ENCODE data around the gene KCNT2.

The KCNT2 gene

GRCh38 chr1:196451103-196451502, 157.1 kb downstream of the KCNT2 start:
- H3K9me3 Mint-ChIP-seq, result peaks cover 6 to 9% of the 10 kb centered on the region in 2 donors
- H3K4me3 Mint-ChIP-seq, result no peak overlapping the region
- DNase-seq (no peak), ATAC-seq (no peak)
- no peaks in the 10 kb centered on the region for H3K4me1 Mint-ChIP-seq
- no peaks in the 10 kb centered on the region for H3K27me3 Mint-ChIP-seq
- H3K27ac Mint-ChIP-seq, result no peak overlapping the region

GRCh38 chr1:196450143-196451095, 157.8 kb downstream of the KCNT2 start:
- no peak for DNase-seq
- no peak overlapping the region for H3K27ac Mint-ChIP-seq
- peaks cover 0 to 9% of the 10 kb centered on the region in 2 donors for H3K9me3 Mint-ChIP-seq
- H3K4me1 Mint-ChIP-seq, result no peaks in the 10 kb centered on the region
- H3K4me3 Mint-ChIP-seq, result no peak overlapping the region
- ATAC-seq, result no peak
- no peaks in the 10 kb centered on the region for H3K27me3 Mint-ChIP-seq

- peaks cover 0 to 4% of the 10 kb centered on the region in 2 donors for H3K9me3 Mint-ChIP-seq
- no peaks in the 10 kb centered on the region for H3K27me3 Mint-ChIP-seq
- H3K4me3 Mint-ChIP-seq, result no peak overlapping the region
- H3K27ac Mint-ChIP-seq, result no peak overlapping the region
- no peak for ATAC-seq
- no peak for DNase-seq
- no peaks in the 10 kb centered on the region for H3K4me1 Mint-ChIP-seq
Measured at GRCh38 chr1:196449460-196449859, 158.8 kb downstream of the KCNT2 start.

- Mint-ChIP-seq H3K4me3 (no peak overlapping the region), H3K9me3 (peaks cover 0 to 4% of the 10 kb centered on the region in 2 donors), H3K4me1 (no peaks in the 10 kb centered on the region), H3K27me3 (no peaks in the 10 kb centered on the region), H3K27ac (no peak overlapping the region)
- ATAC-seq (no peak), DNase-seq (no peak)
Measured at GRCh38 chr1:196445775-196446174, 162.5 kb downstream of the KCNT2 start.

- no peak overlapping the region for H3K27ac Mint-ChIP-seq
- ATAC-seq, result no peak
- no peaks in the 10 kb centered on the region for H3K4me1 Mint-ChIP-seq
- DNase-seq, result no peak
- H3K27me3 Mint-ChIP-seq, result no peaks in the 10 kb centered on the region
- no peak overlapping the region for H3K4me3 Mint-ChIP-seq
- H3K9me3 Mint-ChIP-seq, result peaks cover 0 to 4% of the 10 kb centered on the region in 2 donors
Measured at GRCh38 chr1:196444634-196445033, 163.6 kb downstream of the KCNT2 start.

- DNase-seq (no peak), ATAC-seq (no peak)
- Mint-ChIP-seq H3K27me3 (no peaks in the 10 kb centered on the region), H3K9me3 (peaks cover 0 to 3% of the 10 kb centered on the region in 2 donors), H3K27ac (no peak overlapping the region), H3K4me3 (no peak overlapping the region), H3K4me1 (no peaks in the 10 kb centered on the region)
Measured at GRCh38 chr1:196442366-196442765, 165.9 kb downstream of the KCNT2 start.

- Mint-ChIP-seq H3K4me1 (no peaks in the 10 kb centered on the region), H3K4me3 (no peak overlapping the region), H3K27ac (no peak overlapping the region), H3K27me3 (no peaks in the 10 kb centered on the region), H3K9me3 (no peaks in the 10 kb centered on the region)
- ATAC-seq (no peak), DNase-seq (no peak)
Measured at GRCh38 chr1:196440711-196441110, 167.5 kb downstream of the KCNT2 start.

GRCh38 chr1:196438329-196438728, 169.9 kb downstream of the KCNT2 start:
- no peak overlapping the region for H3K4me3 Mint-ChIP-seq
- ATAC-seq, result no peak
- no peaks in the 10 kb centered on the region for H3K9me3 Mint-ChIP-seq
- H3K27ac Mint-ChIP-seq, result no peak overlapping the region
- DNase-seq, result no peak
- no peaks in the 10 kb centered on the region for H3K4me1 Mint-ChIP-seq
- H3K27me3 Mint-ChIP-seq, result no peaks in the 10 kb centered on the region

- H3K27me3 Mint-ChIP-seq, result no peaks in the 10 kb centered on the region
- DNase-seq (no peak), ATAC-seq (no peak)
- no peak overlapping the region for H3K4me3 Mint-ChIP-seq
- no peaks in the 10 kb centered on the region for H3K9me3 Mint-ChIP-seq
- H3K27ac Mint-ChIP-seq, result no peak overlapping the region
- H3K4me1 Mint-ChIP-seq, result no peaks in the 10 kb centered on the region
Measured at GRCh38 chr1:196437671-196438070, 170.6 kb downstream of the KCNT2 start.

- H3K4me1 Mint-ChIP-seq, result no peaks in the 10 kb centered on the region
- ATAC-seq, result no peak
- no peak for DNase-seq
- no peaks in the 10 kb centered on the region for H3K27me3 Mint-ChIP-seq
- peaks cover 4 to 15% of the 10 kb centered on the region in 2 donors for H3K9me3 Mint-ChIP-seq
- no peak overlapping the region for H3K4me3 Mint-ChIP-seq
- no peak overlapping the region for H3K27ac Mint-ChIP-seq
Measured at GRCh38 chr1:196433000-196433399, 175.2 kb downstream of the KCNT2 start.

GRCh38 chr1:196427976-196428734, 180.1 kb downstream of the KCNT2 start:
- no peak overlapping the region for H3K4me3 Mint-ChIP-seq
- H3K27me3 Mint-ChIP-seq, result no peaks in the 10 kb centered on the region
- no peak for ATAC-seq
- H3K27ac Mint-ChIP-seq, result no peak overlapping the region
- no peak for DNase-seq
- no peaks in the 10 kb centered on the region for H3K4me1 Mint-ChIP-seq
- H3K9me3 Mint-ChIP-seq, result peaks cover 4 to 15% of the 10 kb centered on the region in 2 donors

- H3K9me3 Mint-ChIP-seq, result peaks cover 0 to 4% of the 10 kb centered on the region in 2 donors
- H3K4me1 Mint-ChIP-seq, result no peaks in the 10 kb centered on the region
- ATAC-seq (no peak), DNase-seq (no peak)
- H3K4me3 Mint-ChIP-seq, result no peak overlapping the region
- H3K27ac Mint-ChIP-seq, result no peak overlapping the region
- H3K27me3 Mint-ChIP-seq, result no peaks in the 10 kb centered on the region
Measured at GRCh38 chr1:196425513-196425912, 182.7 kb downstream of the KCNT2 start.

- Mint-ChIP-seq H3K9me3 (no peaks in the 10 kb centered on the region), H3K27ac (no peak overlapping the region), H3K27me3 (no peaks in the 10 kb centered on the region), H3K4me1 (no peaks in the 10 kb centered on the region), H3K4me3 (no peak overlapping the region)
- DNase-seq (no peak), ATAC-seq (no peak)
Measured at GRCh38 chr1:196423612-196424011, 184.6 kb downstream of the KCNT2 start.

GRCh38 chr1:196418772-196419171, 189.5 kb downstream of the KCNT2 start:
- no peak overlapping the region for H3K27ac Mint-ChIP-seq
- H3K4me1 Mint-ChIP-seq, result no peaks in the 10 kb centered on the region
- no peaks in the 10 kb centered on the region for H3K27me3 Mint-ChIP-seq
- no peak overlapping the region for H3K4me3 Mint-ChIP-seq
- DNase-seq, result no peak
- H3K9me3 Mint-ChIP-seq, result no peaks in the 10 kb centered on the region
- no peak for ATAC-seq

GRCh38 chr1:196415978-196416377, 192.3 kb downstream of the KCNT2 start:
- Mint-ChIP-seq H3K27ac (peak overlapping the region in 1 of 2 donors; percentile 8), H3K4me1 (no peaks in the 10 kb centered on the region), H3K27me3 (no peaks in the 10 kb centered on the region), H3K9me3 (peaks cover 0 to 2% of the 10 kb centered on the region in 2 donors), H3K4me3 (no peak overlapping the region)
- no peak for ATAC-seq
- no peak for DNase-seq

- H3K27ac Mint-ChIP-seq, result peak overlapping the region in 1 of 2 donors; percentile 26
- ATAC-seq (no peak), DNase-seq (no peak)
- H3K4me3 Mint-ChIP-seq, result no peak overlapping the region
- peaks cover 0 to 4% of the 10 kb centered on the region in 2 donors for H3K9me3 Mint-ChIP-seq
- H3K4me1 Mint-ChIP-seq, result no peaks in the 10 kb centered on the region
- no peaks in the 10 kb centered on the region for H3K27me3 Mint-ChIP-seq
Measured at GRCh38 chr1:196412326-196412725, 195.9 kb downstream of the KCNT2 start.
